Naive thymus-derived CD4-positive, alpha-beta T cell (primary cell): ENCODE results near the gene HKDC1. TPM values are rescaled to one million over a fixed set of nuclear protein-coding genes. Genes with fewer than 3 reads are reported as not detected.

Experiments used
- ATAC-seq: fragments of 150-1000 bp; cut with Tn5 transposase; 2 replicates; pipeline ENCODE4 v1.10.0; 2021; ENCODE audit warnings: mild to moderate bottlenecking, moderate library complexity
- CTCF ChIA-PET: fragments of 350-600 bp; sonication (Branson Sonifier 250); formaldehyde crosslinking; loops from one replicate; lab custom pipeline; 2021; ENCODE audit warnings: antibody characterized with exemption; lab: Charles Lee
- POLR2A ChIA-PET: fragments of 350-600 bp; sonication (Branson Sonifier 250); formaldehyde crosslinking; loops from one replicate; lab custom pipeline; 2021; ENCODE audit warnings: antibody characterized with exemption, inconsistent platforms; lab: Charles Lee
- DNase-seq, 9 donors: peaks; one replicate each; pipeline versions ENCODE4 v3.0.0 to v3.0.0-alpha.2; 2020 to 2022; ENCODE audit warnings: mixed read lengths in 1 of 9
- H3K27ac ChIP-seq: one replicate; pipeline ENCODE4 v1.7.0; 2013; ENCODE audit warnings: mild to moderate bottlenecking, low read depth, low read length, moderate library complexity
- H3K27me3 ChIP-seq, 2 donors: one replicate each; pipeline ENCODE4 v1.7.0; 2013; ENCODE audit warnings: low read length in 2 of 2, mild to moderate bottlenecking in 2 of 2, moderate library complexity in 2 of 2; ENCODE audit not compliant: control insufficient read depth in 2 of 2, insufficient read depth in 2 of 2
- H3K36me3 ChIP-seq, 3 experiments: 1 replicate in 2 of 3; 2 replicates in 1 of 3; pipeline ENCODE4 v1.7.0; 2013; ENCODE audit warnings: low read length in 3 of 3, mild to moderate bottlenecking in 3 of 3, moderate library complexity in 1 of 3; ENCODE audit not compliant: insufficient read depth in 3 of 3, control insufficient read depth in 2 of 3
- H3K4me1 ChIP-seq, 2 donors: one replicate each; pipeline ENCODE4 v1.7.0; 2013; ENCODE audit warnings: low read length in 2 of 2, mild to moderate bottlenecking in 2 of 2, moderate library complexity in 1 of 2; ENCODE audit not compliant: control insufficient read depth in 2 of 2, insufficient read depth in 2 of 2
- H3K4me3 ChIP-seq: 2 replicates; pipeline ENCODE4 v1.7.0; 2013; ENCODE audit warnings: mild to moderate bottlenecking, low read length
- H3K9me3 ChIP-seq, 3 experiments: 1 replicate in 2 of 3; 2 replicates in 1 of 3; pipeline ENCODE4 v1.7.0; 2013; ENCODE audit warnings: low read length in 3 of 3; ENCODE audit not compliant: control insufficient read depth in 2 of 3
- H3K27ac Mint-ChIP-seq, 9 donors: one replicate each; pipeline ENCODE4 v1.8.0; 2020 to 2022; ENCODE audit warnings: mixed read lengths in 9 of 9, mild to moderate bottlenecking in 8 of 9, moderate library complexity in 5 of 9, inconsistent platforms in 2 of 9
- H3K27me3 Mint-ChIP-seq, 5 donors: one replicate each; pipeline ENCODE4 v1.8.0; 2021 to 2022; ENCODE audit warnings: mixed read lengths in 5 of 5, mild to moderate bottlenecking in 1 of 5
- H3K36me3 Mint-ChIP-seq, 5 donors: one replicate each; pipeline ENCODE4 v1.8.0; 2020 to 2022; ENCODE audit warnings: mixed read lengths in 5 of 5, mild to moderate bottlenecking in 3 of 5, inconsistent platforms in 1 of 5
- H3K4me1 Mint-ChIP-seq, 7 donors: one replicate each; pipeline ENCODE4 v1.8.0; 2020 to 2022; ENCODE audit warnings: mixed read lengths in 7 of 7, mild to moderate bottlenecking in 3 of 7, inconsistent platforms in 1 of 7
- H3K4me3 Mint-ChIP-seq, 10 donors: one replicate each; pipeline ENCODE4 v1.8.0; 2020 to 2022; ENCODE audit warnings: mild to moderate bottlenecking in 10 of 10, mixed read lengths in 10 of 10, moderate library complexity in 6 of 10, inconsistent platforms in 2 of 10
- H3K9me3 Mint-ChIP-seq, 11 donors: one replicate each; pipeline ENCODE4 v1.8.0; 2020 to 2022; ENCODE audit warnings: mixed read lengths in 11 of 11, mild to moderate bottlenecking in 4 of 11, inconsistent platforms in 1 of 11, moderate library complexity in 1 of 11
- intact Hi-C, 2 donors: fragments of 100-400 bp; cut with micrococcal nuclease; formaldehyde crosslinking; loops; one replicate each; pipeline ENCODE4 v1.15.1; 2023
- polyA plus RNA-seq, 2 donors: library from polyadenylated mRNA; unstranded; fragments of 300-500 nt; fragmentation: Illumina TruSeq; gene quantifications; one replicate each; pipeline ENCODE4 v1.2.3, GENCODE V29; 2021
- total RNA-seq, 6 experiments: library from RNA in 5 of 6; stranded (reverse) in 5 of 6; gene quantifications; 1 replicate in 5 of 6; 2 replicates in 1 of 6; pipeline ENCODE4 v1.2.3 and lab custom pipeline; 2021 to 2026

The HKDC1 gene
- total and polyA plus RNA-seq, 7 experiments from 2014 or later = 1.9 to 10.9 (median 4.1) TPM

DNA sequence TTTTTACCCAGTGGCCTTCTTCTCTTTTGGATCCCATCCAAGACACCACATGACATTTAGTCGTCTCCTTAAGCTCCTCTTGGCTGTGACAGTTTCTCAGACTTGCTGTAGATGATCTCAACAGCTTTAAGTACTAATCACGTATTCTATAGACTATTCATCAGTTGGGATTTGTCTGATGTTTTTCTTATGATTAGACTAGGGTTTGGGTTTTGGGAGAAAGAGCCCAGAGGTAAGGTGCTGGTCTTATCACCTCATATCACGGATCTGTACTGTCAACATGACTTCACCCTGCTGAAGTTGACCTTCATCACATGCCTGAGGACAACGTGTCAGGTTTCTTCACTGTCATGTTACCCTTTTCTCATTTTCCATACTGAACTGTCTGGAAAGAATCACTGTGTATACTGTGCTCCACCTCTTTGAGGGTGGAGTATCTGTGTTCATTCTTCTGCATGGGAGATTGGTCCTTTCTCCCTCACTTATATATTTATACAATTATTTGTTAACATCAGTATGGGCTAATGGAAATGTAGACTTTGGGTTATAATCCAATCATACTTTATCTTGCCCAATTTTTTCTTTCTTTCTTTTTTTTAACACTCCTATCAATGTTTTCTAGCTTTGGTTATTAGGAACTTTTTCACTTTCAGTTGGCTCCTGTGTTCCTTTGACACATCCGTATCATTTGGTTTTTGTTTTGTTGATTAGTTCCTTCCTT, 6.4 kb upstream of the HKDC1 start:
- H3K27me3 ChIP-seq = no peaks in the 10 kb centered on the region
- Mint-ChIP-seq H3K36me3 (peaks cover 0 to 24% (median 5%) of the 10 kb centered on the region in 5 donors), H3K27ac (peak overlapping the region in 1 of 9 donors; percentile 6), H3K4me3 (no peak overlapping the region), H3K27me3 (peaks cover 0 to 7% (median 0%) of the 10 kb centered on the region in 5 donors), H3K4me1 (peaks cover 9 to 50% (median 11%) of the 10 kb centered on the region in 7 donors), H3K9me3 (peaks cover 0 to 7% (median 0%) of the 10 kb centered on the region in 11 donors)
- CTCF ChIA-PET = no interaction called here
- peaks cover 11 to 20% of the 10 kb centered on the region in 2 donors for H3K4me1 ChIP-seq
- POLR2A ChIA-PET = no interaction called here
- DNase-seq = no peak
- H3K4me3 ChIP-seq = no peak overlapping the region
- no peak overlapping the region for H3K27ac ChIP-seq
- intact Hi-C loops = no loop called here
- no peak for ATAC-seq
- no peaks in the 10 kb centered on the region for H3K9me3 ChIP-seq
- H3K36me3 ChIP-seq = peaks cover 0 to 6% (median under 1%) of the 10 kb centered on the region in 3 experiments

DNA sequence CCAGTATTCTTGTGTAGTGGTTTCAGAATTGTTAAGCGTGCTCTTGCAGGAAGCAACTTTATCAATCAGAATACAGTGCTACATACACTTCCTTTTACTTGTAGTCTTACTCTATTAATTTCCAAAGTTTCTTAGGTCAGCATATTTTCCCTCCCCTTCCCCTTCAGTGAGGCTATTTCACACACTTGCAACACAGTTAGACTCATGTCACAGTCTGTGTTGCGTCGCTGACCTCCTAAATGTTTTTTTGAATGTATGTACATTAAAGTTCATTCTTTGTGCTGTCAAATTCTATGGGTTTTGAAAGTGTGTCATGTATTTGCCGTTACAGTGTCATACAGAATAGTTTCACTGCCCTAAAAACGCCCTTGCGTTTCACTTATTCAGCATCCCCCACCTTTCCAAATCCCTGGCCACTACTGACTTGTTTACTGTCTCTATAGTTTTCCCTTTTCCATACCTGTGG, 5.4 kb upstream of the HKDC1 start:
- intact Hi-C loops = no loop called here
- Mint-ChIP-seq H3K4me1 (peaks cover 9 to 42% (median 11%) of the 10 kb centered on the region in 7 donors), H3K27me3 (peaks cover 0 to 7% (median 0%) of the 10 kb centered on the region in 5 donors), H3K36me3 (peaks cover 0 to 15% (median 0%) of the 10 kb centered on the region in 5 donors), H3K9me3 (peaks cover 0 to 7% (median 0%) of the 10 kb centered on the region in 11 donors), H3K4me3 (peak overlapping the region in 2 of 10 donors; percentile 15 to 60), H3K27ac (peak overlapping the region in 2 of 9 donors; percentile 20 to 88)
- Histone ChIP-seq H3K4me1 (peaks cover 11 to 20% of the 10 kb centered on the region in 2 donors), H3K9me3 (no peaks in the 10 kb centered on the region), H3K36me3 (no peaks in the 10 kb centered on the region), H3K27ac (no peak overlapping the region), H3K27me3 (no peaks in the 10 kb centered on the region), H3K4me3 (no peak overlapping the region)
- ChIA-PET POLR2A (no interaction called here), CTCF (interaction anchor here (0.7 to 1.2 kb wide), 3 partner anchors 18 to 208 kb away, joined by 3 read pairs; no protein-coding TSS in a partner anchor)
- ATAC-seq = peak; percentile 59
- no peak for DNase-seq

DNA sequence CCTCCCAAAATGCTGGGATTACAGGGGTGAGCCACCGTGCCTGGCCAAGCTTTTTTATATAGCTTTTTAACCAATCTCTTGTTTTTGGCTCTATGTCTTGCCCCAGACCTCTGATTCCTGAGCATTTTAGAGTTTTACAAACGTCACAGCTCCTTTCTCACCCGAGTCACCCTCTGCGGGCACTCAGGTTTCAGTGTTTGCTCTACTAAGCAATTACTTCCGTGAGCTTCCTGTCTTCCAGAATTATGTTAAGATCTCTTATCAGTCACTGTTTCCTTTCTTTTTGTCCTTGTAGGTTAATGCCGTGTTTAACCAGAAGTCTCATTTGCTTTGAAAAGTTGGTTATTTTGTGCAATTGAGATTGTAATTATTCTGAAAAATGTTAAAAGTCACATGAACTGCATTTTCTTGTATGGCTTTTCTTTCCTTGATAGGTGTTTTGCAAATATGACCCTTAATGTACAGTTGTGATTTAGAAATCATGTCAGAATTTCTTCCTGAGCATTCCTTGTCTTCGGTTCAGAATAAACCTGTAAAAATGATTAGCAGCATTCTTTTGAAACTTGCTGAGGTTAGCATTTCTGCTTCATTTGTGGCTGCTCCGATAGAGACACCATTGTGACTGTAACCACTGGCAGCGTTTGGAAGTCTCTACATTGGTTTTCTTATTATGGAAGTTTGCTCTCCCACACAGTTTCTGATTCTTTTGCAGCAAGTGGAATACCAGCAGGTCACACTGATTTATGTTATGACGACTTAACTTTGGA, 4.5 kb upstream of the HKDC1 start:
- peak overlapping the region in 8 of 10 donors; percentile 20 to 73 (median 56) for H3K4me3 Mint-ChIP-seq
- peaks cover 9 to 35% (median 11%) of the 10 kb centered on the region in 7 donors for H3K4me1 Mint-ChIP-seq
- Histone ChIP-seq H3K27me3 (no peaks in the 10 kb centered on the region), H3K27ac (no peak overlapping the region), H3K4me3 (no peak overlapping the region), H3K36me3 (no peaks in the 10 kb centered on the region), H3K9me3 (no peaks in the 10 kb centered on the region), H3K4me1 (peaks cover 11 to 20% of the 10 kb centered on the region in 2 donors)
- peaks cover 0 to 7% (median 0%) of the 10 kb centered on the region in 11 donors for H3K9me3 Mint-ChIP-seq
- peak in 2 of 9 donors; percentile 25 for DNase-seq
- H3K27me3 Mint-ChIP-seq = peaks cover 0 to 7% (median 0%) of the 10 kb centered on the region in 5 donors
- intact Hi-C loops = no loop called here
- peak; percentile 61 for ATAC-seq
- CTCF ChIA-PET = interaction anchor here (0.7 to 1.2 kb wide), 3 partner anchors 17 to 209 kb away, joined by 3 read pairs; no protein-coding TSS in a partner anchor
- POLR2A ChIA-PET = no interaction called here
- peak overlapping the region in 7 of 9 donors; percentile 25 to 88 (median 51) for H3K27ac Mint-ChIP-seq
- peaks cover 0 to 10% (median 0%) of the 10 kb centered on the region in 5 donors for H3K36me3 Mint-ChIP-seq

DNA sequence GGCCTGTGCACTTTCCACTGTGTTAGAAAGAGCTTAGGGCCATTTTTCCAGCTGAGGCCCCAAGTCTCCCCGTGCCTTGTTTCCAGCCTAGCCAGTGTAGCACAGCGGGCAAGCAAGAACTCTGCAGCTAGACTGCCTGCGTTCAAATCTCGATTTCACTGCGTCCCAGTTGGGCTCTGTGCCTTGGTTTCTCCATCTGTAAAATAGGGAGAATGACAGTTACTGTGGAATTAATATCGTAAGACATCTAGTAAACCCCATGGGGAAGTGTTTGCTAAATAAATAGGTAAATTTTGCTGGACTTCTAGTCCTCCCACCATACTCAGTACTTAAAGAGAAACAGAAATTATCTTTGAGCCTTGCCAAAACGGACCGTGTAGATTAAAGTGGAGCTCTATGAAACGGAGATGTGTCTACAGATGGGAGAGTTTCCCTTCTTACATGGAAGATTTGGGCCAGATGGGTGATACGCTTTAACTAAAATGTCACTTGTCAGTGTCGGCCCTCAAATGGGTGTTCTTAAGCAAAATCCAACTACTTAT, 3.5 kb upstream of the HKDC1 start:
- no peak overlapping the region for H3K4me3 ChIP-seq
- H3K4me1 ChIP-seq = peaks cover 11 to 24% of the 10 kb centered on the region in 2 donors
- intact Hi-C loops = no loop called here
- Mint-ChIP-seq H3K9me3 (peaks cover 0 to 7% (median 0%) of the 10 kb centered on the region in 11 donors), H3K36me3 (peaks cover 0 to 10% (median 0%) of the 10 kb centered on the region in 5 donors), H3K4me1 (peaks cover 9 to 38% (median 11%) of the 10 kb centered on the region in 7 donors), H3K27me3 (peaks cover 0 to 7% (median 0%) of the 10 kb centered on the region in 5 donors), H3K27ac (no peak overlapping the region), H3K4me3 (no peak overlapping the region)
- no peaks in the 10 kb centered on the region for H3K9me3 ChIP-seq
- no peaks in the 10 kb centered on the region for H3K27me3 ChIP-seq
- ChIA-PET POLR2A (interaction anchor here (0.5 to 1.1 kb wide), 3 partner anchors 10 to 16 kb away, joined by 3 to 5 read pairs (median 3); no protein-coding TSS in a partner anchor), CTCF (no interaction called here)
- DNase-seq (no peak), ATAC-seq (no peak)
- H3K36me3 ChIP-seq = no peaks in the 10 kb centered on the region
- H3K27ac ChIP-seq = no peak overlapping the region

DNA sequence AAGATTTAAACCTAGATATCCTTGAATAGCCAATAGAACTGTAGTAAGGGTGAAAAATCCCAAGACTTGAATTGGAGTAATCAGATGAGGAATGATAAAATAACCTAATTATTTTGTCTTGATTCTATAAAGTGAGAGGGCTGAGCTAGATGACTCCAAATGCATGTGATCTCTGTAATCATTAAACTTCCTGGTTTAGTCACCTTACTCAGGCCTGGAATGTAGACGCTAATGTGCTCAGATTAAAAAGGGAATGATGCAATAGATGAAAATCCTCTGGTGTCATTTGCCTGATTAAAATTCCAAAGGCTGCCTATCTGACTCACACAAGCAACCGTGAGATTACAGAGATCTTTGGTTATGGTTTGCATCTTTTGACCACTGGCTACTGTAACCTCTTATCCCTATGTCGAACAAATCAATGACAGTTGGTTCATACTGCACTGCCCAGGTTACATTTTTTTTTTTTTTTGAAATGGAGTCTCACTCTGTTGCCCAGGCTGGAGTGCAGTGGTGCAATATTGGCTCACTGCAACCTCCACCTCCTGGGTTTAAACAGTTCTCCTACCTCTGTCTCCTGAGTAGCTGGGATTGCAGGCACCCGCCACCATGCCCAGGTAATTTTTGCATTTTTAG, 2.9 kb upstream of the HKDC1 start:
- POLR2A ChIA-PET = interaction anchor here (0.5 to 1.1 kb wide), 3 partner anchors 9 to 16 kb away, joined by 3 to 5 read pairs (median 3); no protein-coding TSS in a partner anchor
- intact Hi-C loops = no loop called here
- no peaks in the 10 kb centered on the region for H3K36me3 ChIP-seq
- Mint-ChIP-seq H3K36me3 (peaks cover 0 to 10% (median 0%) of the 10 kb centered on the region in 5 donors), H3K4me1 (peaks cover 12 to 43% (median 15%) of the 10 kb centered on the region in 7 donors), H3K9me3 (peaks cover 0 to 7% (median 0%) of the 10 kb centered on the region in 11 donors), H3K27me3 (peaks cover 0 to 7% (median 0%) of the 10 kb centered on the region in 5 donors), H3K4me3 (no peak overlapping the region), H3K27ac (no peak overlapping the region)
- H3K4me1 ChIP-seq = peaks cover 15 to 29% of the 10 kb centered on the region in 2 donors
- no peaks in the 10 kb centered on the region for H3K9me3 ChIP-seq
- no peak overlapping the region for H3K27ac ChIP-seq
- H3K4me3 ChIP-seq = no peak overlapping the region
- no peak for DNase-seq
- no peaks in the 10 kb centered on the region for H3K27me3 ChIP-seq
- no peak for ATAC-seq
- CTCF ChIA-PET = no interaction called here

DNA sequence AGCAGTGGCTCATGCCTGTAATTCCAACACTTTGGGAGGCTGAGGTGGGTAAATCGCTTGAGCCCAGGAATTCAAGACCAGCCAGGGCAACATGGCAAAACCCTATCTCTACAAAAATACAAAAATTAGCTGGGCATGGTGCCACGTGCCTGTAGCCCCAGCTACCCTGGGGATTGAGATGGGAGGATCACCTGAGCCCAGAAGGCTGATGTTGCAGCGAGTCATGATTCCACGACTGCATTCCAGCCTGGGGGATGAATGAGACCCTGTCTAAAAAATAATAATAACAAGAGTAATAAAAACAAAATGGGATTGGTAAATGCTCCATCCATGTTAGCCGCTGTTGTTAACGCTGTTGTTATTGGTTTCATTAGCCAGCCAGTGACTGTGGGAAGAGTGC, 1.3 kb upstream of the HKDC1 start:
- Mint-ChIP-seq H3K36me3 (peaks cover 0 to 10% (median 0%) of the 10 kb centered on the region in 5 donors), H3K27ac (no peak overlapping the region), H3K27me3 (peaks cover 0 to 7% (median 0%) of the 10 kb centered on the region in 5 donors), H3K9me3 (peaks cover 0 to 7% (median 0%) of the 10 kb centered on the region in 11 donors), H3K4me3 (no peak overlapping the region), H3K4me1 (peaks cover 14 to 49% (median 24%) of the 10 kb centered on the region in 7 donors)
- peaks cover 22 to 40% of the 10 kb centered on the region in 2 donors for H3K4me1 ChIP-seq
- H3K27ac ChIP-seq = no peak overlapping the region
- no peaks in the 10 kb centered on the region for H3K27me3 ChIP-seq
- ChIA-PET CTCF (no interaction called here), POLR2A (no interaction called here)
- intact Hi-C loops = no loop called here
- DNase-seq (no peak), ATAC-seq (no peak)
- H3K9me3 ChIP-seq = no peaks in the 10 kb centered on the region
- no peaks in the 10 kb centered on the region for H3K36me3 ChIP-seq
- H3K4me3 ChIP-seq = no peak overlapping the region
